H7 (cell line): ENCODE data around the gene GATA3. TPM values are rescaled to one million over a fixed set of nuclear protein-coding genes. Genes with fewer than 3 reads are reported as not detected.

Experiments used
- DNase-seq: peaks from one replicate; pipeline ENCODE4 v3.0.0; 2012
- H3K27me3 ChIP-seq: 2 replicates; pipeline ENCODE4 v1.6.0; 2011; ENCODE audit warnings: mild to moderate bottlenecking, low read length; ENCODE audit not compliant: control insufficient read depth, insufficient read depth
- H3K36me3 ChIP-seq: replicated peaks from 2 replicates; pipeline ENCODE4 v1.5.1; 2011; ENCODE audit warnings: low read length; ENCODE audit not compliant: control insufficient read depth, insufficient read depth
- H3K4me3 ChIP-seq: 2 replicates; pipeline ENCODE4 v1.5.1; 2011; ENCODE audit warnings: low read depth, mild to moderate bottlenecking, control low read depth, low read length, moderate library complexity; ENCODE audit not compliant: insufficient read depth
- total RNA-seq: library from RNA; depleted of rRNA; stranded (reverse); fragments of >200 nt; shearing (Covaris generic); gene quantifications from 2 replicates; pipeline ENCODE4 v1.2.3, GENCODE V29; 2014

Gene GATA3
- total RNA-seq, 1 experiment from 2014 or later, result 1.1 TPM

- peak overlapping the region; percentile 25 for H3K4me3 ChIP-seq
- DNase-seq, result peak; percentile 75
- H3K36me3 ChIP-seq, result no peaks in the 10 kb centered on the region
- peaks cover 81% of the 10 kb centered on the region for H3K27me3 ChIP-seq
Measured at GRCh38 chr10:8034466-8035005, 20.0 kb upstream of the GATA3 start.

- Histone ChIP-seq H3K27me3 (peaks cover 87% of the 10 kb centered on the region), H3K4me3 (peak overlapping the region; percentile 8; the same call in 1 of the 2 replicates), H3K36me3 (no peaks in the 10 kb centered on the region)
- DNase-seq, result peak; percentile 43
Measured at GRCh38 chr10:8035006-8035640, 19.4 kb upstream of the GATA3 start.

GRCh38 chr10:8035641-8036470, 18.6 kb upstream of the GATA3 start:
- peak; percentile 74 for DNase-seq
- H3K4me3 ChIP-seq, result no peak overlapping the region
- H3K27me3 ChIP-seq, result peaks cover 94% of the 10 kb centered on the region
- no peaks in the 10 kb centered on the region for H3K36me3 ChIP-seq

GRCh38 chr10:8036506-8037198, 17.8 kb upstream of the GATA3 start:
- Histone ChIP-seq H3K4me3 (no peak overlapping the region), H3K36me3 (no peaks in the 10 kb centered on the region), H3K27me3 (peaks cover 99% of the 10 kb centered on the region)
- peak; percentile 65 for DNase-seq

- H3K27me3 ChIP-seq, result peaks cover 100% of the 10 kb centered on the region
- peak; percentile 61 for DNase-seq
Measured at GRCh38 chr10:8037199-8037801, 17.2 kb upstream of the GATA3 start.

GRCh38 chr10:8037941-8038894, 16.3 kb upstream of the GATA3 start:
- Histone ChIP-seq H3K4me3 (no peak overlapping the region), H3K27me3 (peaks cover 100% of the 10 kb centered on the region), H3K36me3 (no peaks in the 10 kb centered on the region)
- DNase-seq, result peak; percentile 22

More at GRCh38 chr10:8037199-8037801, 17.2 kb upstream of the GATA3 start:
- Histone ChIP-seq H3K36me3 (no peaks in the 10 kb centered on the region), H3K4me3 (no peak overlapping the region)

GRCh38 chr10:8039321-8039881, 15.1 kb upstream of the GATA3 start:
- no peaks in the 10 kb centered on the region for H3K36me3 ChIP-seq
- peaks cover 100% of the 10 kb centered on the region for H3K27me3 ChIP-seq
- H3K4me3 ChIP-seq, result no peak overlapping the region
- peak; percentile 65 for DNase-seq

GRCh38 chr10:8040651-8041050, 13.8 kb upstream of the GATA3 start:
- no peak for DNase-seq
- peaks cover 100% of the 10 kb centered on the region for H3K27me3 ChIP-seq
- no peak overlapping the region for H3K4me3 ChIP-seq
- no peaks in the 10 kb centered on the region for H3K36me3 ChIP-seq

- peak; percentile 2 for DNase-seq
- Histone ChIP-seq H3K4me3 (no peak overlapping the region), H3K36me3 (no peaks in the 10 kb centered on the region), H3K27me3 (peaks cover 100% of the 10 kb centered on the region)
Measured at GRCh38 chr10:8041284-8041991, 13.1 kb upstream of the GATA3 start.

GRCh38 chr10:8041992-8042720, 12.3 kb upstream of the GATA3 start:
- H3K4me3 ChIP-seq, result no peak overlapping the region
- no peaks in the 10 kb centered on the region for H3K36me3 ChIP-seq
- H3K27me3 ChIP-seq, result peaks cover 100% of the 10 kb centered on the region
- peak; percentile 41 for DNase-seq

- Histone ChIP-seq H3K27me3 (peaks cover 100% of the 10 kb centered on the region), H3K36me3 (no peaks in the 10 kb centered on the region), H3K4me3 (peak overlapping the region; percentile 15; the same call in 1 of the 2 replicates)
- peak; percentile 79 for DNase-seq
Measured at GRCh38 chr10:8042721-8043568, 11.5 kb upstream of the GATA3 start.
